ENCODE measurements around the gene DNASE1L3.

DNA sequence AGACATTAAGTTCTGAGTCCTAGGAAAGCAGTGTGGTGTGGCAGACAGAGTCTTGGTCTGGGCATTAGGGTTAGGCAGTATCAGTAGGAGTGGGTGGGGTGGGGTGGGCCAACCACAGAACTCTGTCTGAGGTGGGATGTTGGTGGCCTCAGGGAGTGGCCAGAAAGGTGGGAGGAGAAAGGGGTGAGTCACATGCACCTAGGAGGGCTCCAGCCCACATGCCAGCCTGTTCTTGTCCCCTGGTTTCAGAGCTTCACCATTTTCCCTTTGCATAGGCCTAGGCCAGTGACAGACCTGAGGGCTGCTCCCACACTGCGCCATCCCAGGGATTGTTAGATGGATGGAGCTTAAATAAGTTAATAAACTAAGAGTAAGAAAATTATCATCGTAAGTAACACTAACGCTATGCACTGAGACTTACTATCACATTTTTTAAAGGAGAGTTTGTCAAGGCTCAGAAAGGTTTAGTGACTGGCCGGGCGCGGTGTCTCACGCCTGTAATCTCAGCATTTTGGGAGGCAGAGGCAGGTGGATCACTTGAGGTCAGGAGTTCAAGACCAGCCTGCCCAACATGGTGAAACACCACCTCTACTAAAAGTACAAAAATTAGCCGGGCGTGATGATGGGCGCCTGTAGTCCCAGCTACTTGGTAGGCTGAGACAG, 33.8 kb downstream of the DNASE1L3 start:
- TF ChIP-seq, protein P1, sequence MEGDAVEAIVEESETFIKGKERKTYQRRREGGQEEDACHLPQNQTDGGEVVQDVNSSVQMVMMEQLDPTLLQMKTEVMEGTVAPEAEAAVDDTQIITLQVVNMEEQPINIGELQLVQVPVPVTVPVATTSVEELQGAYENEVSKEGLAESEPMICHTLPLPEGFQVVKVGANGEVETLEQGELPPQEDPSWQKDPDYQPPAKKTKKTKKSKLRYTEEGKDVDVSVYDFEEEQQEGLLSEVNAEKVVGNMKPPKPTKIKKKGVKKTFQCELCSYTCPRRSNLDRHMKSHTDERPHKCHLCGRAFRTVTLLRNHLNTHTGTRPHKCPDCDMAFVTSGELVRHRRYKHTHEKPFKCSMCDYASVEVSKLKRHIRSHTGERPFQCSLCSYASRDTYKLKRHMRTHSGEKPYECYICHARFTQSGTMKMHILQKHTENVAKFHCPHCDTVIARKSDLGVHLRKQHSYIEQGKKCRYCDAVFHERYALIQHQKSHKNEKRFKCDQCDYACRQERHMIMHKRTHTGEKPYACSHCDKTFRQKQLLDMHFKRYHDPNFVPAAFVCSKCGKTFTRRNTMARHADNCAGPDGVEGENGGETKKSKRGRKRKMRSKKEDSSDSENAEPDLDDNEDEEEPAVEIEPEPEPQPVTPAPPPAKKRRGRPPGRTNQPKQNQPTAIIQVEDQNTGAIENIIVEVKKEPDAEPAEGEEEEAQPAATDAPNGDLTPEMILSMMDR (conservative IDR thresholded peaks at IDR 0.05): no peak
- TF ChIP-seq ZFX (IDR thresholded peaks at IDR 0.05): no peak

Measured in C4-2B (cell line).